Liver (tissue), 3 donors: ENCODE data around the gene HAUS8.

Experiments
- CTCF ChIP-seq: fragments of 150-350 bp; IDR thresholded peaks from 2 replicates; pipeline ENCODE4 v1.5.1; 2017; ENCODE audit warnings: improper control_type of control experiment, low read depth, low read length; ENCODE audit not compliant: missing input control
- FOXA1 ChIP-seq: IDR thresholded peaks from 2 replicates; pipeline ENCODE4 v1.6.1; 2016; ENCODE audit warnings: antibody characterized with exemption
- FOXA2 ChIP-seq: IDR thresholded peaks from 2 replicates; pipeline ENCODE4 v1.6.1; 2016; ENCODE audit warnings: antibody characterized with exemption
- GABPA ChIP-seq, 2 donors: IDR thresholded peaks in 1 of 2; conservative IDR thresholded peaks in 1 of 2; 2 replicates each; pipeline ENCODE4 v1.6.1; 2016; ENCODE audit warnings: antibody characterized with exemption in 2 of 2, mild to moderate bottlenecking in 1 of 2, moderate library complexity in 1 of 2
- HNF4A ChIP-seq, 2 donors: conservative IDR thresholded peaks; 2 replicates each; pipeline ENCODE4 v1.6.1; 2016; ENCODE audit warnings: antibody characterized with exemption in 2 of 2, mild to moderate bottlenecking in 2 of 2
- JUND ChIP-seq, 2 donors: IDR thresholded peaks; 2 replicates each; pipeline ENCODE4 v1.6.1; 2016; ENCODE audit warnings: antibody characterized with exemption in 2 of 2
- RAD21 ChIP-seq, 2 donors: IDR thresholded peaks; 2 replicates each; pipeline ENCODE4 v1.6.1; 2016; ENCODE audit warnings: antibody characterized with exemption in 2 of 2, mild to moderate bottlenecking in 2 of 2
- TAF1 ChIP-seq: conservative IDR thresholded peaks from 2 replicates; pipeline ENCODE4 v1.6.1; 2016; ENCODE audit warnings: antibody characterized with exemption, mild to moderate bottlenecking
- TF ChIP-seq, protein P1 (sequence below): IDR thresholded peaks from 2 replicates; pipeline ENCODE4 v1.6.1; 2016; ENCODE audit warnings: antibody characterized with exemption
- donor health status: healthy.
- donor health status: healthy.

DNA sequence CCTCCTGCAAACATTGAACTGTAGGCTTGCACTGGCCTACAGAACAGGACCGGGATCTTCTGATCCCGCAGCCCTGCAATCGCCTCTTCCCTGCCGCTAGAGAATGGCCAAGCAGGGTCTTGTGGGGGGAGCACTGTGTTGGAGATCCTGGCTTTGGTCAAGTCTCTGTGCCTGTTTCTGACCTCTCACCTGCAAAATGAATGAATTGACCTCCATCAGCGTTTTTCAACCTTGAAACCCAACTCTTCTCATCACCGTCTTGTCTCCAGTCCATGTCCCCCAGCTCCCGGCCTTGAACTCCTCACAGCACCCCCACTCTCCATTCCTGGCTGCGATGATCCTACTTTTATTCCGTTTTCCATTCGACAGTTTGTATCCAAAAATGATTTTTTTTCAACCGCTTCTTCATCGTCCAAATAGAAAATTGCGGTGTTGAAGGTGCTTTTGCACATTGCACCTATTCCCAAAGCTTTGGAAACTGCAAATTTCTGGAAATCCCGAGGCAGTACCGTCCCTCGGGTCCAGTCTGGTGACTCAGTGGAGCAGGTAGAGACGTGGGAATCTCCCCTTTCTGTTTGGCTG lies 2.3 kb upstream of the HAUS8 start:
- TF ChIP-seq, protein P1, sequence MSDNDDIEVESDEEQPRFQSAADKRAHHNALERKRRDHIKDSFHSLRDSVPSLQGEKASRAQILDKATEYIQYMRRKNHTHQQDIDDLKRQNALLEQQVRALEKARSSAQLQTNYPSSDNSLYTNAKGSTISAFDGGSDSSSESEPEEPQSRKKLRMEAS: no peak
- TF ChIP-seq CTCF (no peak), TAF1 (no peak), JUND (IDR thresholded peaks at IDR 0.05) (no peak), FOXA2 (no peak), FOXA1 (no peak), GABPA (IDR thresholded peaks at IDR 0.05 in 1 of 2, conservative IDR thresholded peaks at IDR 0.05 in 1 of 2) (no peak), HNF4A (conservative IDR thresholded peaks at IDR 0.05) (no peak), RAD21 (IDR thresholded peaks at IDR 0.05) (no peak)
